Endothelial cell of umbilical vein (primary cell): Measurements from ENCODE around the gene APEH. TPM values are rescaled to one million over a fixed set of nuclear protein-coding genes. Genes with fewer than 3 reads are reported as not detected.
A peak's percentile ranks its signal among the peaks of the same experiment; 100 is the strongest.

Experiments used
- Bru-seq: library from RNA; stranded (reverse); fragments of 400-500 nt; gene quantifications from one replicate; lab custom pipeline; 2021; lab: Mats Ljungman, UMichigan
- BruChase-seq, 2 experiments: library from RNA; stranded (reverse); fragments of 400-500 nt; gene quantifications; one replicate each; lab custom pipeline; 2021; lab: Mats Ljungman, UMichigan
- BruUV-seq: library from RNA; stranded (reverse); fragments of 400-500 nt; replicated peaks from 2 replicates; lab custom pipeline; 2021; lab: Mats Ljungman, UMichigan
- CTCF ChIA-PET: fragments of 300-600, 350-600 bp; sonication (Branson Sonifier 250); formaldehyde crosslinking; loops from one replicate; lab custom pipeline; 2021; ENCODE audit warnings: antibody characterized with exemption, inconsistent platforms; lab: Charles Lee
- POLR2A ChIA-PET: fragments of 300-600, 350-600 bp; sonication (Branson Sonifier 250); formaldehyde crosslinking; loops from one replicate; lab custom pipeline; 2021; ENCODE audit warnings: antibody characterized with exemption, inconsistent platforms; lab: Charles Lee
- DNase-seq: peaks from one replicate; pipeline ENCODE4 v3.0.0-alpha.2; 2011; ENCODE audit warnings: low read depth, low spot score
- FAIRE-seq: peaks from 2 replicates; lab custom pipeline; 2011; peaks lifted over from hg19 to GRCh38; lab: Jason Lieb, UNC
- H2AFZ ChIP-seq: 2 replicates; pipeline ENCODE4 v1.6.0; 2012; ENCODE audit warnings: low read depth, low read length, control low read depth, inconsistent platforms
- H3K27ac ChIP-seq: 2 replicates; pipeline ENCODE4 v1.5.1; 2011; ENCODE audit warnings: low read depth, mild to moderate bottlenecking, control low read depth, low read length, moderate library complexity; ENCODE audit not compliant: insufficient read depth
- H3K27me3 ChIP-seq, 2 experiments: 2 replicates each; pipeline versions ENCODE4 v1.6.0 to v1.6.1; 2011; ENCODE audit warnings: low read length in 2 of 2, mixed read lengths in 1 of 2; ENCODE audit not compliant: control insufficient read depth in 2 of 2, insufficient read depth in 2 of 2
- H3K36me3 ChIP-seq, 2 experiments: 2 replicates in 1 of 2; 3 replicates in 1 of 2; pipeline ENCODE4 v1.5.1; 2011; ENCODE audit warnings: low read length in 2 of 2, mild to moderate bottlenecking in 1 of 2, moderate library complexity in 1 of 2; ENCODE audit not compliant: control insufficient read depth in 2 of 2, insufficient read depth in 2 of 2; ENCODE audit errors: extremely low read depth in 1 of 2
- H3K4me1 ChIP-seq: 3 replicates; pipeline ENCODE4 v1.5.1; 2011; ENCODE audit warnings: mild to moderate bottlenecking, low read length; ENCODE audit not compliant: control insufficient read depth, insufficient read depth; ENCODE audit errors: extremely low read depth
- H3K4me2 ChIP-seq: 2 replicates; pipeline ENCODE4 v1.6.1; 2011; ENCODE audit warnings: low read length, control low read depth, mixed read lengths; ENCODE audit not compliant: insufficient read depth
- H3K4me3 ChIP-seq, 3 experiments: fragments of 200-600 bp in 1 of 3; sonication (generic), shearing (Covaris generic) in 1 of 3; replicated peaks in 1 of 3; 2 replicates each; pipeline ENCODE4 v1.5.1; 2011 to 2016; ENCODE audit warnings: control low read depth in 3 of 3, low read length in 3 of 3, mild to moderate bottlenecking in 2 of 3, inconsistent platforms in 1 of 3, low read depth in 1 of 3, moderate library complexity in 1 of 3; ENCODE audit not compliant: insufficient read depth in 1 of 3
- H3K79me2 ChIP-seq: 2 replicates; pipeline ENCODE4 v1.6.0; 2012; ENCODE audit warnings: low read length, inconsistent platforms; ENCODE audit not compliant: control insufficient read depth, insufficient read depth
- H3K9ac ChIP-seq: replicated peaks from 2 replicates; pipeline ENCODE3; 2011; ENCODE audit warnings: low read length, control low read depth; ENCODE audit not compliant: insufficient read depth; ENCODE audit errors: extremely low read depth
- H3K9me1 ChIP-seq: replicated peaks from 3 replicates; pipeline ENCODE4 v1.6.0; 2011; ENCODE audit warnings: mild to moderate bottlenecking, low read length; ENCODE audit not compliant: control insufficient read depth, insufficient read depth; ENCODE audit errors: extremely low read depth
- H3K9me3 ChIP-seq: replicated peaks from 2 replicates; pipeline ENCODE4 v1.5.1; 2012; ENCODE audit warnings: low read length, inconsistent platforms; ENCODE audit not compliant: control insufficient read depth, insufficient read depth
- H4K20me1 ChIP-seq: replicated peaks from 2 replicates; pipeline ENCODE3; 2011; ENCODE audit warnings: mild to moderate bottlenecking, low read length; ENCODE audit not compliant: control insufficient read depth, insufficient read depth; ENCODE audit errors: extremely low read depth
- EZH2 ChIP-seq: IDR thresholded peaks from 2 replicates; pipeline ENCODE4 v1.6.1; 2012; ENCODE audit warnings: borderline replicate concordance, low read depth, mild to moderate bottlenecking, moderate library complexity, low read length, inconsistent platforms; ENCODE audit not compliant: severe bottlenecking
- FOS ChIP-seq: IDR thresholded peaks from 2 replicates; pipeline ENCODE4 v1.6.1; 2011; ENCODE audit warnings: mild to moderate bottlenecking, low read length, moderate library complexity, borderline replicate concordance; ENCODE audit not compliant: insufficient read depth
- GATA2 ChIP-seq: IDR thresholded peaks from 2 replicates; pipeline ENCODE4 v1.7.0; 2011; ENCODE audit warnings: low read depth, mild to moderate bottlenecking, moderate library complexity, mixed read lengths, low read length; ENCODE audit not compliant: insufficient read length, insufficient read depth
- JUN ChIP-seq: IDR thresholded peaks from 2 replicates; pipeline ENCODE4 v1.6.1; 2011; ENCODE audit warnings: borderline replicate concordance, low read depth; ENCODE audit not compliant: insufficient read length, insufficient read depth
- MAX ChIP-seq: IDR thresholded peaks from 2 replicates; pipeline ENCODE4 v1.6.1; 2011; ENCODE audit not compliant: insufficient read depth, insufficient read length
- MYC ChIP-seq: IDR thresholded peaks from one replicate; pipeline ENCODE4 v1.6.1; 2011; ENCODE audit warnings: mild to moderate bottlenecking, low read depth, low read length
- POLR2A ChIP-seq: IDR thresholded peaks from 2 replicates; pipeline ENCODE4 v1.6.1; 2012; ENCODE audit warnings: low read depth, mild to moderate bottlenecking, control low read depth, low read length
- POLR2AphosphoS5 ChIP-seq: IDR thresholded peaks from 2 replicates; pipeline ENCODE4 v1.6.1; 2012; ENCODE audit warnings: low read depth, mild to moderate bottlenecking, control low read depth, low read length, moderate library complexity; ENCODE audit not compliant: insufficient read depth
- dilution Hi-C: fragments of 300-500 bp; cut with MboI; formaldehyde crosslinking; loops from one replicate; pipeline ENCODE4 v1.15.0; 2019; ENCODE audit warnings: low sequenced_read_pairs; ENCODE audit not compliant: extremely low pct_ligation_motif_present
- intact Hi-C: fragments of 100-400 bp; cut with micrococcal nuclease; formaldehyde crosslinking; loops from one replicate; pipeline ENCODE4 v1.10.0; 2022
- long read RNA-seq: library from polyadenylated mRNA; stranded (forward); transcript quantifications from one replicate; pipeline ENCODE4 v2.0.0, GENCODE V29; 2021
- polyA minus RNA-seq, 3 experiments: library from RNA; depleted of rRNA, polyadenylated mRNA; stranded (reverse); fragments of >200 nt; gene quantifications; 1 replicate in 1 of 3; 2 replicates in 2 of 3; pipeline ENCODE4 v1.2.3, GENCODE V29; 2011
- polyA plus RNA-seq, 4 experiments: library from polyadenylated mRNA; depleted of rRNA in 3 of 4; stranded (reverse) in 3 of 4; unstranded in 1 of 4; fragments of >200 nt; gene quantifications; 2 replicates each; pipeline versions ENCODE4 v1.2.1 to v1.2.3, GENCODE V29; 2011 to 2012; ENCODE audit warnings: missing spikeins in 1 of 4
- total RNA-seq: library from RNA; stranded (reverse); gene quantifications from 2 replicates; pipeline ENCODE4 v1.2.3, GENCODE V29; 2021
- TF ChIP-seq, protein P1 (sequence below), 2 donors: IDR thresholded peaks; 1 replicate in 1 of 2; 2 replicates in 1 of 2; pipeline ENCODE4 v1.5.1; 2011; ENCODE audit warnings: low read length in 2 of 2, mild to moderate bottlenecking in 2 of 2, moderate library complexity in 2 of 2, control low read depth in 1 of 2, inconsistent platforms in 1 of 2, low read depth in 1 of 2; ENCODE audit not compliant: insufficient read depth in 1 of 2; ENCODE audit errors: extremely low read depth in 1 of 2

The APEH gene
- total RNA-seq: 68.2 and 77.9 TPM in 2 replicates
- polyA plus RNA-seq: 74.3 and 74.8 TPM in 2 replicates
- 59.0 and 62.5 TPM in 2 replicates for polyA plus RNA-seq (2011; cell fraction: cytosol; rRNA removed)
- 103 and 123 TPM in 2 replicates for polyA plus RNA-seq (2011; cell fraction: nucleus; rRNA removed)
- polyA plus RNA-seq (2012): 58.7 and 62.8 TPM in 2 replicates
- 97.1 and 102 TPM in 2 replicates for polyA minus RNA-seq
- 160 TPM for polyA minus RNA-seq (2011; cell fraction: cytosol; rRNA and poly(A)+ RNA removed)
- 38.7 and 41.6 TPM in 2 replicates for polyA minus RNA-seq (2011; cell fraction: nucleus; rRNA and poly(A)+ RNA removed)
- Bru-seq, nascent RNA: percentile 47 among the genes with signal in this experiment
- BruChase-seq, experiment 1, labeled RNA remaining after a 6-hour chase: percentile 58 among the genes with signal in this experiment
- BruChase-seq, experiment 2, labeled RNA remaining after a 2-hour chase: percentile 55 among the genes with signal in this experiment
- long read RNA-seq, transcript APEH-201 (22 exons, 3,220 nt): major isoform, 93 of 159 reads
- long read RNA-seq, partial matches to known transcripts: 49 of 159 reads
- long read RNA-seq, other reads (novel, unspliced or antisense): 17 of 159 reads

DNA sequence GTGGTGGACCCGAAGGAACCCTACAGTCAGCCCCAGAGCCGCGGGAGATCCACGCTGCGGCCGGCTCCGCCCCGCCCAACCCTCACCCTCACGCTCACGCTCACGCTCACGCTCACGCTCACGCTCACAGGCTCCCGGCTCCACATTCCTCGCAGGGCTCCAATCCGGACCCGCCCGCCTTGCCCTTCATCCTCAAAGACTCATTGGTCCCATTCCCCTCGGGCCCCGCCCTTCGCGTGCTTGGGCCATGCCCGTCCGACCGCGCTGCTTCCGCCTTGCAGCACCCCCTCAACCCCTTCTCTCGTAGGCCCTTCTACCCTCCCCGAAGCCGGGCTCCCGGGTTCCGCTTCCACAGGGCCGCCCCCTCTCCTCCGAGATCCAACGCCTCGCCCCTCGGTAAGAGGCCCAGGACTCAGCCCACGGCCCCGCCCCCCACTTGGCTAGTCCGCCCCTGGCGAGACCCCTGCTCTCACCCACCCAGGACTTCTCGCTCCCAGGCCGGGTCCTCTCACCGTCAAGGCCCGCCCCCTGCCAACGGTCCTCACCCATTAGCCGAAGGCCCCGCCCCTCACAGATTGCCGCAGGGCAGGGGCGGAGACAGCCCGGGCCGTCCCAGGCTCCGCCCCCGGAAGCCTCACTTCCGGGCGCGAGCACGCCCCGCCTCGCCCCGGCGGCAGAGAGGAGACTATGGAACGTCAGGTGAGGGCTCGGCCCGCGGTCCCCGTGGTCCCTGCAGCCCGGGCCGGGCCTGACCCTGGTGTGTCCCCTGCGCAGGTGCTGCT is at the start of gene APEH:
TSS of gene APEH (plus strand) at position 637 of the 782 bp plus-strand sequence. CDS start at position 688, 51 bp downstream.
- H3K27ac ChIP-seq: peak within 1 kb of the TSS; percentile 40
- dilution Hi-C loops: no loop called here
- H3K9ac ChIP-seq: peak within 1 kb of the TSS; percentile 50
- DNase-seq: peak; percentile 95
- peak; percentile 54 for TF ChIP-seq POLR2AphosphoS5
- no peak for TF ChIP-seq EZH2
- no peak for TF ChIP-seq GATA2
- TF ChIP-seq MYC: no peak
- TF ChIP-seq FOS: no peak
- TF ChIP-seq, protein P1, sequence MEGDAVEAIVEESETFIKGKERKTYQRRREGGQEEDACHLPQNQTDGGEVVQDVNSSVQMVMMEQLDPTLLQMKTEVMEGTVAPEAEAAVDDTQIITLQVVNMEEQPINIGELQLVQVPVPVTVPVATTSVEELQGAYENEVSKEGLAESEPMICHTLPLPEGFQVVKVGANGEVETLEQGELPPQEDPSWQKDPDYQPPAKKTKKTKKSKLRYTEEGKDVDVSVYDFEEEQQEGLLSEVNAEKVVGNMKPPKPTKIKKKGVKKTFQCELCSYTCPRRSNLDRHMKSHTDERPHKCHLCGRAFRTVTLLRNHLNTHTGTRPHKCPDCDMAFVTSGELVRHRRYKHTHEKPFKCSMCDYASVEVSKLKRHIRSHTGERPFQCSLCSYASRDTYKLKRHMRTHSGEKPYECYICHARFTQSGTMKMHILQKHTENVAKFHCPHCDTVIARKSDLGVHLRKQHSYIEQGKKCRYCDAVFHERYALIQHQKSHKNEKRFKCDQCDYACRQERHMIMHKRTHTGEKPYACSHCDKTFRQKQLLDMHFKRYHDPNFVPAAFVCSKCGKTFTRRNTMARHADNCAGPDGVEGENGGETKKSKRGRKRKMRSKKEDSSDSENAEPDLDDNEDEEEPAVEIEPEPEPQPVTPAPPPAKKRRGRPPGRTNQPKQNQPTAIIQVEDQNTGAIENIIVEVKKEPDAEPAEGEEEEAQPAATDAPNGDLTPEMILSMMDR (IDR thresholded peaks at IDR 0.05; ENCODE audit: extremely low read depth in 1 of 2, insufficient read depth in 1 of 2, low read depth in 1 of 2, low read length in 2 of 2): no peak
- TF ChIP-seq JUN: no peak
- TF ChIP-seq MAX: no peak
- TF ChIP-seq POLR2A: peak; percentile 84
- ChIA-PET POLR2A (interaction anchor here (0.7 kb wide), 1 partner anchor 134 kb away, joined by 3 read pairs; no protein-coding TSS in a partner anchor), CTCF (interaction anchor here (5.4 kb wide), 1 partner anchor 135 kb away, joined by 293 read pairs; no protein-coding TSS in a partner anchor)
- peak within 1 kb of the TSS; percentile 52 for H2AFZ ChIP-seq
- BruUV-seq: TSS peak; percentile 8
- H3K4me3 ChIP-seq: peak within 1 kb of the TSS; percentile 41 to 47 (median 44)
- intact Hi-C loops: loop anchor here (1.0 kb wide), 1 partner anchor 15 kb away; the partner anchor contains the start of genes MST1 and RNF123
- peak within 1 kb of the TSS; percentile 72 for H3K4me2 ChIP-seq
- peaks cover 4% of the 10 kb centered on the region for H3K4me1 ChIP-seq
- no peaks in the 10 kb centered on the region for H4K20me1 ChIP-seq
- H3K79me2 ChIP-seq: peaks cover 3% of the 10 kb centered on the region
- no peaks in the 10 kb centered on the region for H3K36me3 ChIP-seq
- no peaks in the 10 kb centered on the region for H3K9me3 ChIP-seq
- no peaks in the 10 kb centered on the region for H3K9me1 ChIP-seq
- peak; percentile 93 for FAIRE-seq
- no peaks in the 10 kb centered on the region for H3K27me3 ChIP-seq
